ENCODE data around the gene ZFC3H1. TPM values are rescaled to one million over a fixed set of nuclear protein-coding genes. Genes with fewer than 3 reads are reported as not detected.

Gene ZFC3H1
- polyA plus RNA-seq, 3 donors, result 12.5 to 57.0 (median 16.3) TPM

GRCh38 chr12:71567537-71567936, 96.1 kb downstream of the ZFC3H1 start:
- Mint-ChIP-seq H3K4me1 (no peaks in the 10 kb centered on the region), H3K36me3 (no peaks in the 10 kb centered on the region), H3K9me3 (peaks cover 0 to 4% (median 0%) of the 10 kb centered on the region in 7 donors), H3K4me3 (no peak overlapping the region), H3K27me3 (ENCODE audit: low read depth in 3 of 3) (peaks cover 0 to 1% (median 0%) of the 10 kb centered on the region in 3 donors), H3K27ac (no peak overlapping the region)
- no peak for DNase-seq
- WGBS (ENCODE audit: insufficient coverage), result no CpG with 5 or more reads among the region's 3 CpGs
- no peak for TF ChIP-seq CTCF (IDR thresholded peaks at IDR 0.05)
- H3K4me3 ChIP-seq (replicated peaks in 1 of 3; ENCODE audit: low read depth in 2 of 3, low read length in 3 of 3), result no peak overlapping the region
- no peak overlapping the region for H3K27ac ChIP-seq (ENCODE audit: low read depth in 1 of 2, low read length in 2 of 2)
- H3K4me1 ChIP-seq (ENCODE audit: control insufficient read depth in 1 of 2, insufficient read depth in 2 of 2, low read length in 2 of 2), result no peaks in the 10 kb centered on the region
- H3K9ac ChIP-seq (ENCODE audit: insufficient read depth, low read length, poor library complexity, severe bottlenecking), result no peak overlapping the region
- H2AFZ ChIP-seq (ENCODE audit: insufficient read depth, low read depth, low read length, poor library complexity, severe bottlenecking), result no peak overlapping the region
- H3K27me3 ChIP-seq (ENCODE audit: control insufficient read depth in 2 of 2, insufficient read depth in 2 of 2, low read length in 2 of 2), result no peaks in the 10 kb centered on the region
- no peak overlapping the region for H3K4me2 ChIP-seq (replicated peaks; ENCODE audit: extremely low read depth, low read length, poor library complexity, severe bottlenecking)
- H4K20me1 ChIP-seq (ENCODE audit: insufficient read depth, low read length), result no peaks in the 10 kb centered on the region
- H3K36me3 ChIP-seq (replicated peaks in 1 of 2; ENCODE audit: control insufficient read depth in 1 of 2, insufficient read depth in 2 of 2, low read length in 2 of 2), result no peaks in the 10 kb centered on the region
- intact Hi-C loops (cut with micrococcal nuclease), result no loop called here
- H3K79me2 ChIP-seq (ENCODE audit: insufficient read depth, low read length), result no peaks in the 10 kb centered on the region
- no peaks in the 10 kb centered on the region for H3K9me3 ChIP-seq (replicated peaks in 1 of 2; ENCODE audit: control insufficient read depth in 1 of 2, insufficient read depth in 1 of 2, low read length in 2 of 2)

GRCh38 chr12:71566655-71567054, 97.0 kb downstream of the ZFC3H1 start:
- Histone ChIP-seq H2AFZ (ENCODE audit: insufficient read depth, low read depth, low read length, poor library complexity, severe bottlenecking) (no peak overlapping the region), H3K27ac (ENCODE audit: low read depth in 1 of 2, low read length in 2 of 2) (no peak overlapping the region), H3K9me3 (replicated peaks in 1 of 2; ENCODE audit: control insufficient read depth in 1 of 2, insufficient read depth in 1 of 2, low read length in 2 of 2) (no peaks in the 10 kb centered on the region), H3K4me2 (replicated peaks; ENCODE audit: extremely low read depth, low read length, poor library complexity, severe bottlenecking) (no peak overlapping the region), H3K79me2 (ENCODE audit: insufficient read depth, low read length) (no peaks in the 10 kb centered on the region), H3K4me3 (replicated peaks in 1 of 3; ENCODE audit: low read depth in 2 of 3, low read length in 3 of 3) (no peak overlapping the region), H3K36me3 (replicated peaks in 1 of 2; ENCODE audit: control insufficient read depth in 1 of 2, insufficient read depth in 2 of 2, low read length in 2 of 2) (no peaks in the 10 kb centered on the region), H3K9ac (ENCODE audit: insufficient read depth, low read length, poor library complexity, severe bottlenecking) (no peak overlapping the region), H3K27me3 (ENCODE audit: control insufficient read depth in 2 of 2, insufficient read depth in 2 of 2, low read length in 2 of 2) (no peaks in the 10 kb centered on the region), H3K4me1 (ENCODE audit: control insufficient read depth in 1 of 2, insufficient read depth in 2 of 2, low read length in 2 of 2) (no peaks in the 10 kb centered on the region), H4K20me1 (ENCODE audit: insufficient read depth, low read length) (no peaks in the 10 kb centered on the region)
- no peak for TF ChIP-seq CTCF (IDR thresholded peaks at IDR 0.05)
- intact Hi-C loops (cut with micrococcal nuclease), result no loop called here
- Mint-ChIP-seq H3K9me3 (peaks cover 0 to 4% (median 0%) of the 10 kb centered on the region in 7 donors), H3K27me3 (ENCODE audit: low read depth in 3 of 3) (peaks cover 0 to 1% (median 0%) of the 10 kb centered on the region in 3 donors), H3K36me3 (no peaks in the 10 kb centered on the region), H3K27ac (no peak overlapping the region), H3K4me3 (no peak overlapping the region), H3K4me1 (no peaks in the 10 kb centered on the region)
- DNase-seq, result no peak
- WGBS (ENCODE audit: insufficient coverage), result no CpG with 5 or more reads among the region's 2 CpGs

Data from CD14-positive monocyte (primary cell).